GM19463 (cell line): ENCODE measurements around the gene ESPNL.

Experiments
- ATAC-seq: cut with Tn5 transposase; IDR thresholded peaks from one replicate; pipeline ENCODE4 v1.9.1; 2021; ENCODE audit warnings: mild to moderate bottlenecking, moderate library complexity; ENCODE audit not compliant: unreplicated experiment

ESPNL gene

DNA sequence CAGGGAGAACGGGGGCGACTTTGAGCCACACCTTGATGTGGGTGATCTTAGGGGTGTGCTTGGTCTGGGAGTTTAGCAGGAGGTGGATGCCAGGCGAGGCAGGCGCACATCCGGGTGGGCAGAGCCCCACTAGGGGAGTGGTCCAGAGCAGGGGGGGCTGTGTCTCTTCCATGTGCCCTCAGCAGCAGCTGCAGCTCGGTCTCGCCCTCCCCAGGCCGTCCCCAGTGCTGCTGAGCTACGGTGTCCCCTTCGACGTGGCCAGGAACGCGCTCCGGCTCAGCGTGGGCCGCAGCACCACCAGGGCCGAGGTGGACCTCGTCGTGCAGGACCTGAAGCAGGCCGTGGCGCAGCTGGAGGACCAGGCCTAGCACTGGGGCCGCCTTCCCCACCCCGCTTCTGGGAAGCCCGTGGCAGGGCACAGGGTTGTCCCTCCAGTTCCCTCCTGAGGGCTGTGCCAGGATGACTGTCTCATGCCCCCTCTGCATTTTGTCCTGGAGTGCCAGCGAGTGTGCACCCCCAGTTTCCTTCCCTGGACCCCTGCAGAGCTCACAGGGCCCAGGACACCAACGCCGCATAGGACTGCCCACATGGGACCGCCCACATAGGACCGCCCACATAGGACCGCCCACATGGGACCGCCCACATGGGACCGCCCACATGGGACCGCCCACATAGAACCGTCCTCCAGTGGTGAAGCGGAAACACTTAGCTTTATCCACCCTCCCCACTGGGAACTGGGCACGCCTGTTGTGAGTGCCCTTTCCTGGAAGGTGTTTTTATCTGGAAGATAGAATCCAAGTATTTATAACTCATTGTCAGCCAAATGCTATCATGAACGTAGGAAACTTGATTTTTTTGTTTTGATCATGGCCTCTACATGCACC is 1.9 kb upstream of the ESPNL start:
- ATAC-seq: peak; percentile 43

DNA sequence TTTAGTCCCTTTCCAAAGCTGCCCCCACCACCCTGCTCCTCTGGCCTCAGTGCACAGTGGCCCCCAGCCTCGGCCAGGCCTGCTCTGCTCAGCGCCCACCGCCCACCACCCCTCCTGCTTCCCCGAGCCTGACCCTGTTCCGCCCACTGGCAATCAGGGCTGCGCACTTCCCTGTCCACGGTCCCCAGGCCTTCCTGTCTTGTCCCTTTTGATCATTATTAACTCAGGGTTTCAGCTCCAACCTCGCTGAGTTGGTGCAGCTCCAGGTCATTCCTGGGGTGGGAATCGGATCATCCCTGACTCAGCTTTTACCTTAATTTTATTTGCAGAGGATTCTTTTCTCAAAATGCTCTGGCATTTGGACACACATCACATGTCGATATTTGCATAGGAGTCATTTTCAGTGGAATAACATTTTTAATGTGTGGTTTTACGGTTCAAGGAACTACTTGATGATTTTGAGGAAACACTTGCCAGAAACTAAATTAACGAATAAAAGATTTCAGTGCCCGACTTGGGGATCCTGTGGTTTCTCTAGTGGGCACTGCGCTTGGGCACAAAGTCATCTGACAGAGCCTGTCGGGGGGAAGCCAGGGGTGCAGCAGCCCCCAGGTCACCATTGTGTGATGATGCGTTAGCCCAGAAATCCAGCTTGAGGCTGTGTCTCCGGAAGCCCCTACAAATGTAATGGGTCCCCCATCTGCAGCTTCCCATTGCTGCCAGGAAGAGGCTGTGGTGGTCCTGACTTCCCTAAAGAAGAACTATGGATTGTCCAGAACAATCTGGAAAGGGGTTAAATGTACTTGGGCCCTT is 1.0 kb upstream of the ESPNL start:
- no peak for ATAC-seq

DNA sequence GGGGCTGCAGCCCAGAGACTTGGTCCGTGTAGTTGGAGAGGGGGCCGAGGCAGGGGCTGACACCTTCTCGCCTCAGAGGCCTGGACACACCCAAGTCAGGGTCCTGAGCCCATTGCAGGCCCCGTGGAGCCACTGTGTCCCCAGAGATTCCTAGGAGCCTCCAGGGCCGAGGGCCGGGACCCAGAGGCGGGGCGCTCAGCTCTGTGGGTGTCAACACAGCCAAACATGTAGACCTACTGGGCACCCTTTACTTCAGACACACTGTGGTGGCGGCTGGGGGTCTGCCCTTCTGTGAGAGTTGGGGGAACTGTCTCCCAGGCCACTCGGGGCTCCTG is 459 bp upstream of the ESPNL start:
- no peak for ATAC-seq

DNA sequence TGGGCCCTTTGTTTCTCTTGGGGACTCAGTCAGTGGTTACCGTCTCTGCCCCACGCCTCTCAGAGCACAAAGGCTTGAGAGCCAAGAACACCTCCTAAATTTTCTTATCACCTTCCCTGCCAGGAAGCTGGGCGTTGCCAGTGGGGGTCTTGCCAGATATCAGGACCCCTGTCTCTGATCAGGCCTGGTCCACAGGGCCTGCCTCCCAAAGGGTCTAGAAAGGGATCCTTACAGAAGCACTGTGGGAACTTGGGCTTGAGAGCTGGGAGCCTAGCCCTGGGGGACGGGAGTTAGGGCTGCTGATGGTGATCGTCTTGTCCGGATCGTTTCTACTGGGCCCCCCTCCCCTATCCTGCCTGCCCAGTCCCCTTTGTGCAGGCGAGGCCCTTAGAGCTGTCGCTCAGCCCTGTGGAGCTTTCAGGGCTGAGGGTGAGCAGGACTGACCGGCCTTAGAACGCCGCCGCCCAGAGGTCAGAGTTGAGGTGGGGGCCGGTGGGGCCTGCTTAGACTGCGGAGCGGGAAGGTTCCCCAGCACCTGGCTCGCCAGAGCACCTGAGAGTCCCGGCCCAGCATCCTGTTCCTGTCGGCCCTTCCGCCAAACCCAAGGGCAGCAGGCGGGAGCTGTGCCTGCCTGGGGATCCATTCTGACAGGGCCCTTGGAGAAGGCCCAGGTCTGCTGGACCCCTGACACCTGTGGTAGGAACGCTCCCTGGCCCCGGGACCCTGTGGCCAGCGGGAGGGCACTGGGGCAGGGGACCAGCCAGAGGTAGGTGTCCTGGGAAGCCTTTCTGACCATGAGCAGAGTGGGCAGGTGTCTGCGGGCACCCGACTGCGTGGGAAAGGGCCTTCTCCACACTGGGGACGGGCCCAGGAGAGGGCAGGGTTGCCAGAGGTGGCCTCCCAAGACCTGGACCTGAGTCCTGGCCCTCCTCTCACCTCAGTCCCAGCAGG is 956 bp downstream of the ESPNL start:
- ATAC-seq: no peak

DNA sequence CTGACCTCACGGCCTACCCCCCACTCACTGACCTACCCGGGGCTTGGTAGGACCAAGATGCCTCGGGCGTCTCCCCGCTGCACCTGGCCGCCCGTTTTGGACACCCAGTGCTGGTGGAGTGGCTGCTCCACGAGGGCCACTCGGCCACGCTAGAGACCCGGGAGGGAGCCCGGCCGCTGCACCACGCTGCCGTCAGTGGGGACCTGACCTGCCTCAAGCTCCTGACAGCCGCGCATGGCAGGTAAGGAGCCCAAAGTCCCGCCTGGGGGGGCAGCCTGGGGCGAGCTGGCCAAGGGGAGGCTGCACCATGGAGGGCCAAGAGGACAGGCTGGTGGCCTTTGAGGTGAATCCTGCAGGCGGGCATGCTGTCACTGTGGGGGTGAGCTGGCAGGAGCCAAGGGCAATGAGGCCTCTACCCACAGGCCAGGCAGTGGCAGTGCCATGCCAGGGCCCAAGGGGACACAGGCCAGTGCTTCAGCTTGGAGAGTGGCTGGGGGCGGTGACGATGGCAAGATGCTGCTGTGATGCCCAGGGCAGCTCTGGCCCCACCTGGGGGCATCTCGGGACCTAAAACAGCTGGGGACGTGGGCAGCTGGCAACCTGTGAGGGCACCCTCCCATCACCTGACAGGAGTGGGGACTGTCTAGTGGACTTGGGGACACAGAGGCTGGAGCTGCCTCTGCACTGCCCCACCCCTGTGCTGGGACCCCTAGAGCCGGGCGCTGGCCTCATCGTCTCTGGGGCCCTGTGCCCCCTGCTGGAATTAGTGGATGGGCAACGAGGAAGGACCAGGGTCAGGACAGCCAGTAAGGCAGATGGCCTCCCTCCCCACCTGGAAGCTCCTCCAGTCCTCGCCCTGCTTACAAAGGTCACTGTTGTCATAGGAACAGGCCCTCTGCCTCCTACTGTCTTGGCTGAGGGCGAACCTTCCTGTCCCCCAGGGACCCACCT is 2.0 kb downstream of the ESPNL start:
- no peak for ATAC-seq

DNA sequence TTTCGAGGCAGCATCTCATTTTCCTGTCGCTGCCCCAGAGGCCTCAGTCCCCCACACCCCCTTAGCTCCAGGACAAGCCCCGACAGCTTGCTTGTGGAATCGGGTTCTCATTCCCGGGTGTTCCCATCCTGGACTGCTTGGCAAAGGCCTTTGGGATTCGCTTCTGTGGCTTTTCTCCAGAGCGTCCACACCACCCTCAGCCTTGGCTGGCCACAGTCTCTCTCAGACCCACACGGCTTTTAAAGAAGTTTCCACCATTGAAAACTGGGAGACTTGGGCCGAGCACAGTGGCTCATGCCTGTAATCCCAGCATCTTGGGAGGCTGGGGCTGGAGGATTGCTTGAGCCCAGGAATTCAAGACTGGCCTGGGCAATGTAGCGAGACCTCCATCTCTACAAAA is 2.7 kb downstream of the ESPNL start:
- no peak for ATAC-seq

DNA sequence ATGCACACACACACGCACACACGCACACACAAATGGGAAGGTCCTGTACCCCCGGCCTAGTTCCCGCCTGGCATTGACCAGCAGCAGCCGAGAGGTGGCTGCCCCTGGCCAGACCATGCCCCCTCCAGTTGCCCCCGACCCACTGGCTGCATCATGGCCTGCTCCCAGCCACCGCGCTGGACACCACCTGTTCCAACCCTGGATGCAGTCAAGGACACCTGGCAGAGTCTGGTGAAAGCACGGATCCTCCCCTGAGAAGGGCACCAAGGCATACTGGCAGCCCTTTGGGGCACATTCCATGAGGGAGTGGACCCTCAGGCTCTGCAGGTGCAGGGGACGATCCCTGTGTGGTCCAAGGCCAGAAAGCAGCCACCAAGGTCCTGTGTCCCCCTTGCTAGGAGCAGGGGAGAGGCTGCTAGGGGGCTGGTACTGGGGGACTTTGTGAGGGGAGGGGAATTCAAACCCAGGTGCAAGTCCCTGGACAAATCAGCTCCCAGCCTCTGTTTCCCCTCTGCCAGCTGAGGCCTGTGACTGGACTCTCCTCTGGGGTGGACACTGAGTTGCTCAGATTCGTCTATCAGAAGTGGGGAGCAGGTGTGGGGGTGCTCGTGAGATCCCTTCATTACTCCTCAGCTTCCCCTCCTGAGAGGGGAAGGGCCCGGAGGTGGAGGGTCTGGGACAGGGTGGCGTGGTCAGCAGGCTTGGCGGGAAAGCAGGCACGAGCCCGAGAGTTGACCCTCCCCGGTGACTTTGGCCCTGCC is 3.5 kb downstream of the ESPNL start:
- ATAC-seq: no peak

DNA sequence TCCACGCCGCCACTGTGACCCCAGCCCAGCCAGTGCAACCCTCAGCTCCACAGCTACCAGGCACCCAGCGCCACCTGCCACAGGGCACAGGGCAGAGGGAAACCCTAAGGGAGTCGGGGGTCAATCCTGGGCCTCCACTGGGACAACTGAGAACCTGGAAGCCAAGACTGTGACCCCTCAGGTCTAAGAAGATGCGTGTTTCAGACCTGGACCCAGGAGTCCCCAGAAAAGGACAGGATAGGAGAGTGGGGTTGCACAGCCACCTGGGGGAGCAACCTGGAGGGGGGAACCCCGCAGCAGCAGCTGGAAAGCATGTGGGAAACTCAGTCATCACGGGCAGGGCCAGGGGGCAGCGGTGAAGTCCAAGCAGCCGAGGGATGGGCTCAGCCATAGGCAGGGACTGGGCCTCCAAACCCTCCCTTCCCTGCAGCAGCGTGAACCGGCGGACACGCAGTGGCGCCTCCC is 4.1 kb downstream of the ESPNL start:
- ATAC-seq: no peak

DNA sequence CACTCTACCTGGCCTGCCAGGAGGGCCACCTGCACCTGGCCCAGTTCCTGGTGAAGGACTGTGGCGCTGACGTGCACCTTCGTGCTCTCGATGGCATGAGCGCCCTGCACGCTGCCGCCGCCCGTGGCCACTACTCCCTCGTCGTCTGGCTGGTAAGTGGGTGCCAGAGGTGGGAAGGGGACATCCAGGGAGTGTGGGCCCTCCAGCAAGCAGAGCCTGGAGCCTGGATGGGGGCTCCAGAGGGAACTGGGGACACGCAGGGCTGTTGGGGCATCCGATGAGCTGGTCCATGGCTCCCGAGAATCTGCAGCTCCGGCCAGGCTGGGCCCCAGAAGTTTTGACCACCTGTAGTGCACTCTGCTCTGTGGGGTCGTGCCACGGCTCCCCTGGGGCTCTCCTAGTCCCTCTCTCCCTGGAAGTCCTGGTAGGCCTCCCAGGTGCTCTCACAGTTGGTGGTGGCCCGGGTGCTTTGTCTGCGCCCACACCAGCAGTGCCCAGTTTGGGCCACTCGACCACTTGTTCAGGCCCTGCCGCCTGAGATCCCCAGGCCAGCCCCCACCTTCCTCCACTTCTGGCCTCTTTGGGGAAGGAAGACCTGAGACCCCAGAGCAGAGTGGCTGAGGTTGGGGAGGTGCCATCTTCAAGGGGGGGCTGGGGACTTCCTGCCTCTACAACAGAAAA is 4.7 kb downstream of the ESPNL start:
- no peak for ATAC-seq

DNA sequence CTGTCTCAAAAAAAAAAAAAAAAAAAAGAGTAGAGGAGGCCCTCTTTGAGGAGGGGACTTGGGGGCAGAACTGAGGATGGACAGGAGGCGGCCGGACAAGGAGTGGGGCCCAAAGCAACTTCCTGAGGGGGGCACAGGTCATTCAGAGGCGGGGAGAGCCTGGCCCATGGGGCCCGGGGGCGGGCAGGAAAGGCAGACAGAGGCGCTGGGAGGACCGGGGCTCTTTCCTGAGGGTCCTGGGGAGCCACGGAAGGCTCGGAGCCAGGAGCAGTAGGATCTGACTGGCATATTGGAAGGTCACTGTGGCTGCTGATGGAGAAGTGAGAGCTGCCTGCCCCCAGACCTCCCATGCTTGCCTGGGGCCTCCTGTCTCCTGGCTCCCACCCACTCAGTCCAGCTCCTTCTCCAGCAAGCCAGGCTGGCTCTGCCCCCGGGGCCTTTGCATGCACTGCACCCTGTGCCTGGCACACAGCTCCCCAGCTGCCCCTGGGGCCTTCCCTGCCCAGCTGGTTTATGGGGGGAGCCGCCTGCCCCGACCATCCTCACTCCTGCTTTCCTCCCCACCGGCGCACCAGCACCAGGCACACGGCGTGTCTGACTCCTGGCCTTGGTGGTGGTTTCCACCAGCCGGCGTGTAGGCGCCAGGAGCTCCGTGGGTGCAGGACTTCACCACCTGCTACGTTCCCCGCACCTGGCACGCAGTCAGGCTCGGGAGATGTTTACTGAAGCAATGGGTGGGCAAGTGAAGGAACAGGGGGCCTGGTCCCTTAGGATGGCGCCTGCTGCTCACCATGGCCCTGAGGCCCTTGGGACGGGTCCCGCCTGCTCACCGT is 5.6 kb downstream of the ESPNL start:
- ATAC-seq: no peak

DNA sequence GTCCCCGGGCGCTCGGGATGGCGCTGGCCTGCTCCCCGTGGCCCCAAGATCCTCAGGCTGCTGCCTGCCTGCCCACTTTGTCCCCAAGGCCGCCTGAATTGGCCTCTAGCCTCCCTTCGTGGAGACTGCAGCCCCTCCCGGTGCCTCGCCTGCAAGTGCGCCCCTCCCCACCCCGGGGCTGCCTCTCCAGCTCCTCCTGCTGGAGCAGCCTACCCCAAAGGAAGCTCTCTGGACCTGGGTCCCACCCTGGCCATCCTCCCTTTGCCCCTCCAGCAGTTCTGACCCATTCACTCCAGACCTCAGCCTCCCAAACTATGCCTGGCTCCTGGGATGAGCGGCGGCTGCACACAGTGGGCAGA is 6.2 kb downstream of the ESPNL start:
- ATAC-seq: no peak

DNA sequence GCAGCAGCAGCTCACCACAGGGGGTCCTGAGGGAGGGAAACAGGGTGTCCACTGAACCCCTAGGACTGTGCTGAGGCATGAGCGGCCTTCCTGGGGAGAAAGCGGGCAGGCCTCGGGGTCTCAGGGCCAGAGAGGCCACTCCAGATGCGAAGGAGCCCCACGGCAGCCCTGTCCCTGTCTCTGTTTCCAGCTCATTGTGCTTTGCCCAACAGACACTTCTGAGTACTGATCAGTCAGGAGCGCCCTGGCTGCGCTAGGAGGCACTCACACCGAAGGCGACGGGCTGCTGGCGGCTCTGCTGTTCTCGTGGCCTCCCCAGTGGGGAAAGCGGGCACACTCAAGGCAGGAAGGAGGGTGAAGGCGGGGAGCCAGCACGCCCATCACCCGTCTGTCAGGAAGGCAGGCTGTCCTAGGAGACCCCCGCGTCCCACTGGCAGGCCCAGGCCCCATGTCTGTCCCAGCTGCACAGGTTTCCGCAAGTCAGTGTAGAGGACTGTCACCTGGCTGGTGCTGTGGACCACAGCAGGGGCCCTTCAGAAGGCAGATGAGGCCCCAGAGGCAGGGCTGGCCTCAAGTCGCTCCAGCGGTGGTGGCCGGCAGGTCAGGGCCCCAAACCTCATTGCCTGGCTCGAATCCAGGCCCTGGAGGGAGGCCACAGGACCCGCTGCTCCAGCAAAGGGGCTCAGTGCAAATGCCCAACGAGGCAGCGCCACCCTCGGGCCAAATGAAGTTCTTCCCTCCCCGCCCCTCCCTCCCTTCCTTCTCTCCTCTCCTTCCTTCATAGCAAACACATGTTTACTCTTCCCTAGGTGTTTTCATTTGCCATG is 6.8 kb downstream of the ESPNL start:
- ATAC-seq: peak; percentile 6

DNA sequence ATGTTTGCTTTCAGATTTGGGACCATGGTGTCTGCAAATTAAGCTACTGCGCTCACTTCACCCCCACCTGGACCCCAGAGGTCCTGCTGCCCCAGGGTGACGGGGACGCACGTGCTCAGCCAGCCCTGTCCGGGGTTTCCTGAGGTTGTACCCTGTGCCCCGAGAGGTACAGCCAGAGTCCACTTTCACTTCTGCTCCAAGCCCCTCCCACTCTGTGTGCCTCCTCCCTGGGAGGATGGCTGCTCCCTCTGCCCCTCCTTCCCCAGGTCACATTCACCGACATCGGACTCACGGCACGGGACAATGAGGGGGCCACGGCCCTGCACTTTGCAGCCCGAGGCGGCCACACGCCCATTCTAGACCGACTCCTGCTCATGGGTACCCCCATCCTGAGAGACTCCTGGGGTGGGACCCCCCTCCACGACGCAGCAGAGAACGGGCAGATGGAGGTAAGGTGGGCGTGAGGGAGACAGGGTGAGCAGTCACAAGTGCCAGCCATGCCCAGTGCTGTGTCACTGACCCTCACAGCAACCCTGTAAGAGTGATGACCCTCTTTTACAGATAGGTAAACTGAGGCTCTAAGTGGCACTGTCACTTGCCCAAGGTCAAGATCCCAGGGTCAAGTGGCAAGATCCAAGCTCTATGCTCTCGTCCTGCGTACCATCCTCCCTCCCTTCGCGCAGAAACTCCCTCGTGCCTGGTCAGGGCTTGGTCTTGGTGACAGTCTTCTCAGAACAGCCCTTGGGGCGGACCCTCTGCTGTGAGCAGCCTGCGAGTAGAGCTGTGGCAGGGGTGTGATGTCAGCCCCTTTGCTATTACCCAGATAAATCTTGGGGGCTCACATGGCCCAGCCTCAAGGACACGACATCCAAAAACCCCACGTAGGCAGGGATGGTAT is 7.6 kb downstream of the ESPNL start:
- ATAC-seq: peak; percentile 81

DNA sequence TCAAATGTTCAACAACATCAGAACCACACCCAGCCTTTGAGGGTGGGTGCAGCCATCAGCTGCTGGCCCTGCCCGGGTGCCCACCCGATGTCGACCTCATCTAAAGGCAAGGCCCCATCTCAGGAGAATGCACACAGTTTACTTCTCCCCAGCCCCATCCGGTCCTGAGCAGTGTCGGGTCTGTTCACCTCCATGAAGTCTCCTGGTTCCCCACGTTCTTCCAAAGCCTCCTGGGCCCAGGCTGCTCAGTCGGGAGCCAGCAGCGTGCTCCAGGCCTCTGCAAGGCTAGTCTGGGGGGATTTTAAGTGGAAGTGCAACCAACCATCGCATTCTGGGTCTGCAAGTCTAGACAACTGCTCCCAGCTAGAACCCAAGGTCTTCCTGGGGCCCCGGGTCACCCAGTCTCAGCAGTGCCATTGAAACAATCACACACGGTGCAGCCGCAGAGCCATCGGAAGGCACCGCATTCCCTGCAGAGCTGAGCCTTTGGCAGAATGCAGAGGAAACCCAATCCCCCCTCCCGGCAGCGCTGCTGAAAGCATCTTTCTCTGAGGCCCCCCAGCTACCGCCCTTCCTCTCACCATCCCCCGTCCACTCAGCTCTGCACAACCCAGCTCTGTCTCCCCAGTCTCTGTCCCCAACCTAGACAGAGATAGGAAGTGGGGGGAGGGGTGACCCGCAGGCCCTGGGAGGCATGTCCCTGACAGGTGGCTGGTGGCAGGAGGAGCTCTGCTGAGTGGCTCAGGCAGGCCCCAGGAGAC is 8.5 kb downstream of the ESPNL start:
- ATAC-seq: peak; percentile 66

DNA sequence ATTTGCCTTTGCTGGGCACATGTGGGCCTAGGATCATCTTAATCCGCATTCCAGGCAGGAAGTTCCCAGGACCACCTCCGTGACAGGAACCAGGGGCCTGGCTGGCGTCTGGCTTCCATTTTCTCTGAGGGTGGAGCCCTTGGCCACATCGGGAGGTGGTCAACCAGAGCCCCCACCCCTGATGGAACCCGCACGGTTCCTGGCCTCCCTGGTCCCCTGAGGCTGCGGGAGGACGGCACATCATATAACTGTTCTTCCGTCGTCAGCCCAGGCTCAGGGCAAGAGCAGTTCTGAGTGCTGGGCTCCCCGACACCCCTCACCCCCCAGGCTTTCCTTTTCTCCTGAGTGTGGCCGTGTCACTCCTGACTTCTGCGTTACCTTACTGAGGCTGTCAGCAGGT is 13.5 kb downstream of the ESPNL start:
- no peak for ATAC-seq
